ENCODE measurements around the gene C4orf50. TPM values are rescaled to one million over a fixed set of nuclear protein-coding genes. Genes with fewer than 3 reads are reported as not detected.

C4orf50 gene
- total RNA-seq, 1 donor, result not detected

DNA sequence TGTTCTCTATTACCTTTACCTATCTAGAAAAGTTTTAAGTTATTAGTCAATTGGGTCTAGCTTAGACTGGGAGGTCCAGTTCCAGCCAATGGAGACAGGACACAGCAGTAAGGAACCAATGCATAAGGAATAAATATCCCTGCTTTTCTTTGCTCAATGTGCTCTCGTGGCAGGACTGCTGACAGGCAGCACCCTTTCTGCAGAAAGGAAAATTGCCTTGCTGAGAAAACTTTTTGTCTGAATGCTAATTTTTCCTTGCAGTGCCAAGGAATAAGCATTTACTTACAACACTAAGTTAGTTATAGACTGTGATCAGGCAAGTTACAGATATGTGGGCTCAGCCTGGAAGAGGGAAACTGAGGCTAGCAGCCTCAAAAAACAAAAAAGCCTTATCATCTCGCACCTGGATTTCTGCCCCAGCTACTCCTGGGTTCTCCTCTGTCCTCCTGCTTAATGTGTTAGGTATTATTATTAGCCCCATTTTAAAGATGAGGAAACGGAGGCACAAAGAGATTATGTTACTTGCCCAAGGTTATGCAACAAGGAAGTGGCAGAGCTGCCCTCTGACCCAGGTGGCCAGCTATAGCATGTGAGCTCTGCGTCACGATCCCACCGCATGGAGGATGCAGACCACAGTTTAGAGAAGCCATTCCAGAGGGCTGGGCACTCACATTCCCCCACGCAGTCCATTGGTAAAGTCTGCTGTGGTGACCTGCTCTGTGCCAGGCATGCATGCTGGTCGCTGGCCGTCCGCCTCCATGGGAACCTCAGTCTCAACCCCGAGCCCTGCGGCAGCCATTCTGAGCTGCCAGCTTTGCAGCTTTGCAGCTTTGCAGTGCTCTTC, 40.5 kb upstream of the C4orf50 start:
- H3K4me3 ChIP-seq (ENCODE audit: low read depth, low read length), result no peak overlapping the region
- no peak for DNase-seq (ENCODE audit: low read depth)
- TF ChIP-seq, protein P1, sequence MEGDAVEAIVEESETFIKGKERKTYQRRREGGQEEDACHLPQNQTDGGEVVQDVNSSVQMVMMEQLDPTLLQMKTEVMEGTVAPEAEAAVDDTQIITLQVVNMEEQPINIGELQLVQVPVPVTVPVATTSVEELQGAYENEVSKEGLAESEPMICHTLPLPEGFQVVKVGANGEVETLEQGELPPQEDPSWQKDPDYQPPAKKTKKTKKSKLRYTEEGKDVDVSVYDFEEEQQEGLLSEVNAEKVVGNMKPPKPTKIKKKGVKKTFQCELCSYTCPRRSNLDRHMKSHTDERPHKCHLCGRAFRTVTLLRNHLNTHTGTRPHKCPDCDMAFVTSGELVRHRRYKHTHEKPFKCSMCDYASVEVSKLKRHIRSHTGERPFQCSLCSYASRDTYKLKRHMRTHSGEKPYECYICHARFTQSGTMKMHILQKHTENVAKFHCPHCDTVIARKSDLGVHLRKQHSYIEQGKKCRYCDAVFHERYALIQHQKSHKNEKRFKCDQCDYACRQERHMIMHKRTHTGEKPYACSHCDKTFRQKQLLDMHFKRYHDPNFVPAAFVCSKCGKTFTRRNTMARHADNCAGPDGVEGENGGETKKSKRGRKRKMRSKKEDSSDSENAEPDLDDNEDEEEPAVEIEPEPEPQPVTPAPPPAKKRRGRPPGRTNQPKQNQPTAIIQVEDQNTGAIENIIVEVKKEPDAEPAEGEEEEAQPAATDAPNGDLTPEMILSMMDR (IDR thresholded peaks at IDR 0.05; ENCODE audit: insufficient read depth, low read length), result no peak

DNA sequence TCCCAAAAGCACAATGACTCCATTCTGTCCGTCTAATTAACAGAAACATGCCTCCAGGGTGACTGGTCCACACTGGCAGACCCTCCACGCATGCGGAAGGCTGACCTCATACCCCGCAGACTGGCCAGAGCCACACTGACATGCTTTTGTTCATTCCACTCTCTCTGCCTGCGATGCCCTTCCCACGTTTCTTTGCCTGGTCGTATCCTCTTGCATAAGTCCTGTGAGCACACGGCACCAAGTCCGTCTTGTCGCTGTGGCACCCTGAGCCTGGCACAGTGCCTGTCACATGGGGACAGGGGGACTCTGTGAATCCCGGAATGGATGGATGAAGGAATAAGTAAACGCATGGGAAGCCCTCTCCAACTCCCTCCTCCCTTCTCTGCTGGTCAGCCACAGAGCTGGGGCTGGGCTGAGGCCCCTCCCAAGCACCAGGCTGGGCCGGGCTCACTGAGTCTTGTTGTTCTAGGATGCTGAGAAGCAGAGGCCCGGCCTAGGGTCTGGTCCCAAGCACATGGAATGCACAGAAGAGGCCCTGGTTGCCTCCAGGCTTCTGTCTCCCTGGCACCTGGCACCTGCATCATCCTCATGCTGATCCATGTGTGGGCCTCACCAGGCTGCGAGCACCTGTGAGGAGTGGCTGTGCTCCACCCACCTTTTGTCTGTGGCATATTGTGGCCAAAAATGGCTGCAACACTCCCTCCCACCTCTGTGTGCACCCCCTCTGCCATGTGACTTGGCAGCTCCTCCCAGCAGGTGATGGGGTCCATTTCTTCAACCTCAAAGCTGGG, 38.9 kb upstream of the C4orf50 start:
- H3K4me3 ChIP-seq (ENCODE audit: low read depth, low read length), result no peak overlapping the region
- DNase-seq (ENCODE audit: low read depth), result no peak
- TF ChIP-seq, protein P1 (IDR thresholded peaks at IDR 0.05; ENCODE audit: insufficient read depth, low read length), result no peak

DNA sequence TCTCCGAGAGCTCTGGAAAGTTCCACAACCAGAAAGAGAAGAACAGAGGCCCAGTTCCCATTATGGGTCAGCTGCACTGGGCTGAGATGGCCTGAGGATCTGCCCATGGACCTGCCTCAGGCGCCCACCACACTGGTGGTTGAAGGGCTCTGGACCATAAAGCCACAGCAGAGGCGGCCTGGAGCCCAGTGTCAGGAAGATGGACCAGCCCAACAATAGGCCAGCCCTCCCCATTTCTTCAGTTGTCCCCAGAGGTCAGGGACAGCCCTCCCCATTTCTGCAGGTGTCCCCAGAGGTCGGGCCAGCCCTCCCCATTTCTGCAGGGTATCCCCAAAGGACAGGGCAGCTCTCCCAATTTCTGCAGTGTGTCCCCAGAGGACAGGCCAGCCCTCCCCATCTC, 37.2 kb upstream of the C4orf50 start:
- no peak for DNase-seq (ENCODE audit: low read depth)
- H3K4me3 ChIP-seq (ENCODE audit: low read depth, low read length), result no peak overlapping the region
- TF ChIP-seq, protein P1 (IDR thresholded peaks at IDR 0.05; ENCODE audit: insufficient read depth, low read length), result no peak

DNA sequence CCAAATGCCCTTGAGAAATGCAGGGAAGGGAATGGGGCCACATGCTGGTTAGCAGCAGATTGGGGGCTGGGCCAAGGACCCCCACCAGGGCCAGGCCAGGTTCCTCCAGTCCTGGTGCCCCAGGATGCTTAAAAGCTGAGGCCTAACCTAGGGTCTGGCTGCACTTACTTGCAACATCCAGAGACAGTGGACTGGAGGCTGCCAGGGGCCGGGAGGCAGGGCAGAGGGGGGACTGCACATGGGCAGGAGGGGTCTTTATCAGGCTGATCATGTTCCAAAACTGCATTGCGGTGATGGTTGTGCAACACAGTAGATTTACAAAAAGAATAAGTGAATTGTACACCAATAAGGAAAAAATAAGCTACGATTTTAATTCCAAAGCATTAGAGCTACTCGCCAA, 36.8 kb upstream of the C4orf50 start:
- H3K4me3 ChIP-seq (ENCODE audit: low read depth, low read length), result no peak overlapping the region
- TF ChIP-seq, protein P1 (IDR thresholded peaks at IDR 0.05; ENCODE audit: insufficient read depth, low read length), result no peak
- no peak for DNase-seq (ENCODE audit: low read depth)

DNA sequence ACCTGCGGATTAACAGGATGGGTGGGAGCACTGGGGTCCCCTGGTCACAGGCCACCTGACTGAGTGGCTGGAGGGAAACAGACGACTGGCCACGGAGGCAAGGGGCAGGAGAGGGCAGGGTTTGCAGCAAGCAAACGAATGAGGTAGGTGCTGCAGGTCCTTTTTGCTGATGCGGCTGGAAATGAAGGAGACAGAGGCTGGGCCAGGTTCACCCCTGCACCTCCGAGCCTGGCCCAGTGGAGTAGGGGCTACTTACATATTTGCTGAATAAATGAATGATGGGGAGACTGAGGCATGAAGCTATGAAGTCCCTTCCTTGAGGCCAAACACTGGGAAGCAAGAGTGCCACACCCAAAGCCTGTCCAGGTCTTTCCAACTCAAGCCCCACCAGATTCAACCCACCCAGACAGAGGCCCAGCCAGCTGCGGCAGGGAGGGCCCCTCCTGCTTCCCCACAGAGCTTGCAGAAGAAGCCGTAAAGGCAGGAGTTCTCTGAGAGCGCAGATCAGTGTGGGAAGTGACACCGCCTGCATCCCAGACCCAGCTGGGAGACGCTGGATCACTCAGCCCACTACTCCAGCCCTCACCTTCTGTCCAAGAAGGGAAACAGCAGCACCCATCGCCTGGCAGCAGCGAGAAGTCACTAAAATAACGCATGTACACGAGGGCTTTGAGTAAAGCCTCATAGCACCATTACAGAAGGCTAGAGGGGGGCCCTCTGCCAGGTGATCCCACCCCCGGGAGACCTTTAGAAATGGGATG, 36.1 kb upstream of the C4orf50 start:
- DNase-seq (ENCODE audit: low read depth), result no peak
- TF ChIP-seq, protein P1 (IDR thresholded peaks at IDR 0.05; ENCODE audit: insufficient read depth, low read length), result no peak
- no peak overlapping the region for H3K4me3 ChIP-seq (ENCODE audit: low read depth, low read length)

DNA sequence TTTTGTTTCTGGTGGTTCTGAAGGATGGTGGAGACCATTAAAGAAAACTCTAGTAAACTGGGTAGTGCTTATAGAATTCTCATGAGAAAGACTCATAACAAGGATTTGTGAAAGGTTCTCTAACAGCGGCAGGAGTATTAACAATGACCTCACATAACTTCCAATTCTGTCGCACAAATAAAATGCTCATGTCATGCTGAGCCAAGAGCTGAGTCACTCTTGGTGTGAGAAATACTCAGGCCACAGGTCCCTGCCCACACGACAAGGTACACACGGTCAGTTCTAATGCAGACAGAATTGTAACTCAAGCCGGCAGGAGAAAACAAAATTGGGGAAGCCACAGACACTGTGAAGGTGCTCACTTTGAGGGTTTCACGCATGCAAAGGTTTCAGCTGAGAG, 34.4 kb upstream of the C4orf50 start:
- TF ChIP-seq, protein P1 (IDR thresholded peaks at IDR 0.05; ENCODE audit: insufficient read depth, low read length), result no peak
- H3K4me3 ChIP-seq (ENCODE audit: low read depth, low read length), result no peak overlapping the region
- DNase-seq (ENCODE audit: low read depth), result no peak
